K562 (cell line): Measurements from ENCODE around the gene IDUA. TPM values are rescaled to one million over a fixed set of nuclear protein-coding genes. Genes with fewer than 3 reads are reported as not detected.

Experiments used
- CBX1 ChIP-seq: sonication (generic); IDR thresholded peaks from 2 replicates; pipeline ENCODE4 v1.6.1; 2016; ENCODE audit warnings: antibody characterized with exemption, low read depth, mild to moderate bottlenecking
- CHCHD3 ChIP-seq: fragments of 250-450 bp; sonication (Bioruptor Pico); IDR thresholded peaks from 2 replicates; pipeline ENCODE4 v2.1.2; 2022; ENCODE audit warnings: mild to moderate bottlenecking
- E2F6 ChIP-seq, 2 experiments: IDR thresholded peaks; 2 replicates each; pipeline ENCODE4 v1.6.1; 2011; ENCODE audit warnings: borderline replicate concordance in 1 of 2, control low read depth in 1 of 2, low read depth in 1 of 2, low read length in 1 of 2, mild to moderate bottlenecking in 1 of 2, mixed read lengths in 1 of 2, moderate library complexity in 1 of 2; ENCODE audit not compliant: insufficient read depth in 1 of 2, insufficient read length in 1 of 2, poor library complexity in 1 of 2, severe bottlenecking in 1 of 2; ENCODE audit errors: extremely low read depth in 1 of 2
- EP300 ChIP-seq: IDR thresholded peaks from 2 replicates; pipeline ENCODE4 v1.6.1; 2012; ENCODE audit warnings: low read length, improper control_type of control experiment
- MXI1 ChIP-seq: IDR thresholded peaks from 2 replicates; pipeline ENCODE4 v1.6.1; 2011; ENCODE audit warnings: low read depth, mild to moderate bottlenecking, improper control_type of control experiment, low read length
- NR0B1 ChIP-seq: fragments of 450-650 bp; IDR thresholded peaks from one replicate; pipeline ENCODE4 v1.6.1; 2018; ENCODE audit warnings: mild to moderate bottlenecking, moderate library complexity; ENCODE audit not compliant: partially characterized antibody
- PREB ChIP-seq: sonication (generic); formaldehyde crosslinking; IDR thresholded peaks from 2 replicates; pipeline ENCODE4 v1.8.1; 2023; ENCODE audit warnings: mild to moderate bottlenecking, missing genetic modification reagents
- RNF2 ChIP-seq: sonication (generic); IDR thresholded peaks from 2 replicates; pipeline ENCODE4 v1.6.1; 2016
- YY1 ChIP-seq, 3 experiments: IDR thresholded peaks; 2 replicates each; pipeline ENCODE4 v1.6.1; 2011; ENCODE audit warnings: low read length in 2 of 3, mild to moderate bottlenecking in 2 of 3, moderate library complexity in 2 of 3, borderline replicate concordance in 1 of 3, control low read depth in 1 of 3, low read depth in 1 of 3; ENCODE audit not compliant: insufficient read depth in 3 of 3, insufficient replicate concordance in 2 of 3, control insufficient read depth in 1 of 3, insufficient read length in 1 of 3; ENCODE audit errors: extremely low read depth in 1 of 3
- ZBTB17 ChIP-seq: fragments of 450-650 bp; formaldehyde crosslinking; IDR thresholded peaks from 2 replicates; pipeline ENCODE4 v1.4.0; 2020; ENCODE audit warnings: mild to moderate bottlenecking
- ZBTB2 ChIP-seq: fragments of 450-650 bp; IDR thresholded peaks from 2 replicates; pipeline ENCODE4 v1.6.1; 2016; ENCODE audit warnings: antibody characterized with exemption
- ZNF347 ChIP-seq: fragments of 450-650 bp; formaldehyde crosslinking; IDR thresholded peaks from 2 replicates; pipeline ENCODE4 v1.4.0; 2020; ENCODE audit warnings: low read depth, mild to moderate bottlenecking, moderate library complexity
- ZNF512 ChIP-seq: IDR thresholded peaks from 2 replicates; pipeline ENCODE4 v1.6.1; 2016; ENCODE audit warnings: missing genetic modification characterization, missing compliant biosample characterization
- polyA plus RNA-seq, 8 experiments: library from polyadenylated mRNA; depleted of rRNA in 4 of 8; stranded (reverse) in 5 of 8; unstranded in 3 of 8; fragments of >200 nt; fragmentation: Nextera tagmentation in 2 of 8; fragmentation: Illumina TruSeq in 1 of 8; extraction: Ambion mirVana in 2 of 8; extraction: Trizol in 1 of 8; gene quantifications; 2 replicates each; pipeline versions ENCODE4 v1.2.1 to v1.2.3, GENCODE V29; 2011 to 2014; ENCODE audit warnings: inconsistent platforms in 1 of 8, missing spikeins in 1 of 8
- total RNA-seq, 7 experiments: library from RNA; depleted of rRNA in 6 of 7; stranded (reverse); fragments of >200 nt in 6 of 7; fragmentation: Illumina TruSeq in 2 of 7; extraction: Trizol in 2 of 7; gene quantifications; 2 replicates each; pipeline versions ENCODE4 v1.2.1 to v1.2.3, GENCODE V29; 2011 to 2021; ENCODE audit warnings: low replicate concordance in 1 of 7

IDUA gene
- total and polyA plus RNA-seq, 9 of the 15 experiments (the other 6 are each of a cell fraction or from before 2014, with no cell fraction given), result 0.04 to 16.1 (median 1.2) TPM

GRCh38 chr4:996030-996996, 9.5 kb downstream of the IDUA start (continued):
- TF ChIP-seq NR0B1 (no peak), CHCHD3 (CRISPR knock-in tag) (peak; percentile 40; the same call in 1 of the 2 replicates), RNF2 (peak; percentile 84), CBX1 (peak; percentile 43), E2F6 (IDR thresholded peaks at IDR 0.05; ENCODE audit: borderline replicate concordance in 1 of 2, extremely low read depth in 1 of 2, insufficient read depth in 1 of 2, insufficient read length in 1 of 2, low read depth in 1 of 2, low read length in 1 of 2, poor library complexity in 1 of 2, severe bottlenecking in 1 of 2) (peak in 1 of 2 experiments; percentile 28), MXI1 (no peak), ZNF512 (tag) (no peak), EP300 (peak; percentile 80), ZNF347 (CRISPR knock-in tag) (no peak), ZBTB17 (CRISPR knock-in tag) (0 out of 2 replicates have a peak, but pooled peaks have one; percentile 71), ZBTB2 (peak; percentile 79), YY1 (IDR thresholded peaks at IDR 0.05; ENCODE audit: borderline replicate concordance in 1 of 3, control insufficient read depth in 1 of 3, extremely low read depth in 1 of 3, insufficient read depth in 3 of 3, insufficient read length in 1 of 3, insufficient replicate concordance in 2 of 3, low read depth in 1 of 3, low read length in 2 of 3) (peak in 2 of 3 experiments; percentile 23 to 49), PREB (CRISPR knock-in tag) (0 out of 2 replicates have a peak, but pooled peaks have one; percentile 48)
